GM18507 (cell line): ENCODE data around the gene JAKMIP1.
A peak's percentile ranks its signal among the peaks of the same experiment; 100 is the strongest.
"Not testable (repeated sequence)": the region's sequence is repeated elsewhere in the genome, so short reads cannot be mapped to it uniquely, and the experiment has no call there.

ENCODE experiments used
- DNase-seq: peaks from one replicate; pipeline ENCODE4 v3.0.0; 2011; ENCODE audit warnings: low read depth; ENCODE audit not compliant: insufficient read length; ENCODE audit errors: extremely low spot score
- FAIRE-seq: peaks from 2 replicates; lab custom pipeline; 2011; peaks lifted over from hg19 to GRCh38; lab: Jason Lieb, UNC

Gene JAKMIP1

GRCh38 chr4:6011686-6012085 is 188.7 kb downstream of the JAKMIP1 start:
- no peak for DNase-seq
- no peak for FAIRE-seq

GRCh38 chr4:6011271-6011671 is 189.1 kb downstream of the JAKMIP1 start:
- no peak for DNase-seq
- FAIRE-seq, result no peak

GRCh38 chr4:6010789-6011188 is 189.6 kb downstream of the JAKMIP1 start:
- no peak for DNase-seq
- FAIRE-seq, result no peak

- FAIRE-seq (no peak), DNase-seq (no peak)
These were observed 190.9 kb downstream of the JAKMIP1 start for GRCh38 chr4:6009452-6009851.

- FAIRE-seq, result no peak
- DNase-seq, result no peak
These were observed 191.5 kb downstream of the JAKMIP1 start for GRCh38 chr4:6008766-6009385.

- FAIRE-seq, result no peak
These were observed 192.2 kb downstream of the JAKMIP1 start for GRCh38 chr4:6008092-6008551.

GRCh38 chr4:6005175-6005574 is 195.2 kb downstream of the JAKMIP1 start:
- DNase-seq, result no peak
- no peak for FAIRE-seq

More at GRCh38 chr4:6008092-6008551, 192.2 kb downstream of the JAKMIP1 start:
- DNase-seq, result no peak

- DNase-seq, FAIRE-seq: not testable (repeated sequence)
These were observed 196.9 kb downstream of the JAKMIP1 start for GRCh38 chr4:6003485-6003884.

- FAIRE-seq, result no peak
- no peak for DNase-seq
These were observed 197.4 kb downstream of the JAKMIP1 start for GRCh38 chr4:6002926-6003325.

GRCh38 chr4:6002492-6002833 is 197.9 kb downstream of the JAKMIP1 start:
- no peak for FAIRE-seq

GRCh38 chr4:6001680-6002491 is 198.5 kb downstream of the JAKMIP1 start:
- no peak for FAIRE-seq
- no peak for DNase-seq

More at GRCh38 chr4:6002492-6002833, 197.9 kb downstream of the JAKMIP1 start:
- no peak for DNase-seq

- FAIRE-seq (no peak), DNase-seq (no peak)
These were observed 200.5 kb downstream of the JAKMIP1 start for GRCh38 chr4:5999830-6000365.

- FAIRE-seq (no peak), DNase-seq (no peak)
These were observed 201.0 kb downstream of the JAKMIP1 start for GRCh38 chr4:5999356-5999755.

- FAIRE-seq, result peak; percentile 66
- DNase-seq, result peak; percentile 43
These were observed 201.9 kb downstream of the JAKMIP1 start for GRCh38 chr4:5998333-5998936.

GRCh38 chr4:5996641-5997040 is 203.7 kb downstream of the JAKMIP1 start:
- no peak for FAIRE-seq

GRCh38 chr4:5995901-5996623 is 204.3 kb downstream of the JAKMIP1 start:
- no peak for DNase-seq
- no peak for FAIRE-seq

More at GRCh38 chr4:5996641-5997040, 203.7 kb downstream of the JAKMIP1 start:
- no peak for DNase-seq

GRCh38 chr4:5993876-5994811 is 206.2 kb downstream of the JAKMIP1 start:
- no peak for FAIRE-seq
- DNase-seq, result no peak

GRCh38 chr4:5993346-5993745 is 207.0 kb downstream of the JAKMIP1 start:
- not testable (repeated sequence) for DNase-seq, FAIRE-seq
